ENCODE measurements around the gene BTBD6.

DNA sequence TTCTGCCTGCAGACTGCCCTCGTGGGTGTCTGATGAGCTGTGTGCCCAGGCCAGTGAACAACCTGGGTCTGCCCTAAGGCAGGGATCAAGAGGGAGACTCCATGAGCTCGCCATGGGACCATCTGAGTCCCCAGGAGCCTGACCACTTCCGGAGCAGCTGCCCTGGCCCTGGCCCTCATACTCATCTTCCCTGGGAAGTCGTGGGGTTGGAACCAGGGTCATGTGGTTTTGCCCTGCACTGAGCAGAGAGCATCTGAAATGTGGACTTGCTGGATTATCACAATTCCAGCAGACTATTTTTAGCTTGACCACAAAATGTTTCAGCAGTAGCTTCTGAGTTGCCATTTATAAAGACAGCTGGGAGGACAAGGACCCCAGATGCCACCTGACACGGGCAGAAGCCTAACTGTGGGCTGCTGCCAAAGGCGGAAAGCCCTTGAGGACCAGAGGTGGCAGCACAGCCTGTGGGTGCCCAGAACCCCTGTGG lies 6.7 kb downstream of the BTBD6 start:
- TF ChIP-seq, protein P1, sequence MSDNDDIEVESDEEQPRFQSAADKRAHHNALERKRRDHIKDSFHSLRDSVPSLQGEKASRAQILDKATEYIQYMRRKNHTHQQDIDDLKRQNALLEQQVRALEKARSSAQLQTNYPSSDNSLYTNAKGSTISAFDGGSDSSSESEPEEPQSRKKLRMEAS (IDR thresholded peaks at IDR 0.05; ENCODE audit: low read depth, low read length), result no peak
- no peak for TF ChIP-seq POLR2A (IDR thresholded peaks at IDR 0.05; ENCODE audit: extremely low read depth, insufficient read length)
- TF ChIP-seq, protein P2, sequence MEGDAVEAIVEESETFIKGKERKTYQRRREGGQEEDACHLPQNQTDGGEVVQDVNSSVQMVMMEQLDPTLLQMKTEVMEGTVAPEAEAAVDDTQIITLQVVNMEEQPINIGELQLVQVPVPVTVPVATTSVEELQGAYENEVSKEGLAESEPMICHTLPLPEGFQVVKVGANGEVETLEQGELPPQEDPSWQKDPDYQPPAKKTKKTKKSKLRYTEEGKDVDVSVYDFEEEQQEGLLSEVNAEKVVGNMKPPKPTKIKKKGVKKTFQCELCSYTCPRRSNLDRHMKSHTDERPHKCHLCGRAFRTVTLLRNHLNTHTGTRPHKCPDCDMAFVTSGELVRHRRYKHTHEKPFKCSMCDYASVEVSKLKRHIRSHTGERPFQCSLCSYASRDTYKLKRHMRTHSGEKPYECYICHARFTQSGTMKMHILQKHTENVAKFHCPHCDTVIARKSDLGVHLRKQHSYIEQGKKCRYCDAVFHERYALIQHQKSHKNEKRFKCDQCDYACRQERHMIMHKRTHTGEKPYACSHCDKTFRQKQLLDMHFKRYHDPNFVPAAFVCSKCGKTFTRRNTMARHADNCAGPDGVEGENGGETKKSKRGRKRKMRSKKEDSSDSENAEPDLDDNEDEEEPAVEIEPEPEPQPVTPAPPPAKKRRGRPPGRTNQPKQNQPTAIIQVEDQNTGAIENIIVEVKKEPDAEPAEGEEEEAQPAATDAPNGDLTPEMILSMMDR (IDR thresholded peaks at IDR 0.05; ENCODE audit: low read depth, low read length), result no peak

Measured in NB4 (cell line).